Measurements from ENCODE around the gene ADAMTSL1.

ADAMTSL1 gene

GRCh38 chr9:18786911-18787650 lies 313.1 kb downstream of the ADAMTSL1 start:
- Histone ChIP-seq H3K4me1 (ENCODE audit: control insufficient read depth in 2 of 2, insufficient read depth in 2 of 2, low read length in 2 of 2) (no peaks in the 10 kb centered on the region), H3K9me3 (ENCODE audit: control insufficient read depth in 2 of 2, low read length in 2 of 2) (no peaks in the 10 kb centered on the region), H3K27ac (ENCODE audit: low read depth in 2 of 2, low read length in 2 of 2) (no peak overlapping the region), H3K9ac (ENCODE audit: low read depth in 1 of 2, low read length in 2 of 2) (no peak overlapping the region), H3K4me3 (ENCODE audit: low read length in 2 of 2) (no peak overlapping the region), H3K27me3 (ENCODE audit: control insufficient read depth in 2 of 2, insufficient read depth in 2 of 2, low read length in 2 of 2) (no peaks in the 10 kb centered on the region), H3K36me3 (ENCODE audit: control insufficient read depth in 2 of 2, insufficient read depth in 2 of 2, low read length in 2 of 2) (no peaks in the 10 kb centered on the region)

- H3K9me3 ChIP-seq (ENCODE audit: control insufficient read depth in 2 of 2, low read length in 2 of 2): no peaks in the 10 kb centered on the region
- H3K9ac ChIP-seq (ENCODE audit: low read depth in 1 of 2, low read length in 2 of 2): no peak overlapping the region
- no peaks in the 10 kb centered on the region for H3K4me1 ChIP-seq (ENCODE audit: control insufficient read depth in 2 of 2, insufficient read depth in 2 of 2, low read length in 2 of 2)
- no peak overlapping the region for H3K27ac ChIP-seq (ENCODE audit: low read depth in 2 of 2, low read length in 2 of 2)
- H3K27me3 ChIP-seq (ENCODE audit: control insufficient read depth in 2 of 2, insufficient read depth in 2 of 2, low read length in 2 of 2): no peaks in the 10 kb centered on the region
- no peak overlapping the region for H3K4me3 ChIP-seq (ENCODE audit: low read length in 2 of 2)
- H3K36me3 ChIP-seq (ENCODE audit: control insufficient read depth in 2 of 2, insufficient read depth in 2 of 2, low read length in 2 of 2): no peaks in the 10 kb centered on the region
Observed at GRCh38 chr9:18788256-18788655, 314.3 kb downstream of the ADAMTSL1 start.

GRCh38 chr9:18791074-18791473 lies 317.1 kb downstream of the ADAMTSL1 start:
- H3K4me1 ChIP-seq (ENCODE audit: control insufficient read depth in 2 of 2, insufficient read depth in 2 of 2, low read length in 2 of 2): no peaks in the 10 kb centered on the region
- H3K4me3 ChIP-seq (ENCODE audit: low read length in 2 of 2): no peak overlapping the region
- H3K27me3 ChIP-seq (ENCODE audit: control insufficient read depth in 2 of 2, insufficient read depth in 2 of 2, low read length in 2 of 2): no peaks in the 10 kb centered on the region
- H3K9me3 ChIP-seq (ENCODE audit: control insufficient read depth in 2 of 2, low read length in 2 of 2): no peaks in the 10 kb centered on the region
- H3K27ac ChIP-seq (ENCODE audit: low read depth in 2 of 2, low read length in 2 of 2): no peak overlapping the region
- no peaks in the 10 kb centered on the region for H3K36me3 ChIP-seq (ENCODE audit: control insufficient read depth in 2 of 2, insufficient read depth in 2 of 2, low read length in 2 of 2)
- H3K9ac ChIP-seq (ENCODE audit: low read depth in 1 of 2, low read length in 2 of 2): no peak overlapping the region

- Histone ChIP-seq H3K9ac (ENCODE audit: low read depth in 1 of 2, low read length in 2 of 2) (no peak overlapping the region), H3K27me3 (ENCODE audit: control insufficient read depth in 2 of 2, insufficient read depth in 2 of 2, low read length in 2 of 2) (no peaks in the 10 kb centered on the region), H3K4me1 (ENCODE audit: control insufficient read depth in 2 of 2, insufficient read depth in 2 of 2, low read length in 2 of 2) (no peaks in the 10 kb centered on the region), H3K9me3 (ENCODE audit: control insufficient read depth in 2 of 2, low read length in 2 of 2) (no peaks in the 10 kb centered on the region), H3K4me3 (ENCODE audit: low read length in 2 of 2) (no peak overlapping the region), H3K27ac (ENCODE audit: low read depth in 2 of 2, low read length in 2 of 2) (no peak overlapping the region), H3K36me3 (ENCODE audit: control insufficient read depth in 2 of 2, insufficient read depth in 2 of 2, low read length in 2 of 2) (no peaks in the 10 kb centered on the region)
Observed at GRCh38 chr9:18793122-18793521, 319.2 kb downstream of the ADAMTSL1 start.

- Histone ChIP-seq H3K4me1 (ENCODE audit: control insufficient read depth in 2 of 2, insufficient read depth in 2 of 2, low read length in 2 of 2) (no peaks in the 10 kb centered on the region), H3K27me3 (ENCODE audit: control insufficient read depth in 2 of 2, insufficient read depth in 2 of 2, low read length in 2 of 2) (no peaks in the 10 kb centered on the region), H3K4me3 (ENCODE audit: low read length in 2 of 2) (no peak overlapping the region), H3K9me3 (ENCODE audit: control insufficient read depth in 2 of 2, low read length in 2 of 2) (no peaks in the 10 kb centered on the region), H3K36me3 (ENCODE audit: control insufficient read depth in 2 of 2, insufficient read depth in 2 of 2, low read length in 2 of 2) (no peaks in the 10 kb centered on the region), H3K9ac (ENCODE audit: low read depth in 1 of 2, low read length in 2 of 2) (no peak overlapping the region), H3K27ac (ENCODE audit: low read depth in 2 of 2, low read length in 2 of 2) (no peak overlapping the region)
Observed at GRCh38 chr9:18795947-18796671, 322.2 kb downstream of the ADAMTSL1 start.

GRCh38 chr9:18796696-18797270 lies 322.8 kb downstream of the ADAMTSL1 start:
- no peaks in the 10 kb centered on the region for H3K27me3 ChIP-seq (ENCODE audit: control insufficient read depth in 2 of 2, insufficient read depth in 2 of 2, low read length in 2 of 2)
- H3K4me1 ChIP-seq (ENCODE audit: control insufficient read depth in 2 of 2, insufficient read depth in 2 of 2, low read length in 2 of 2): no peaks in the 10 kb centered on the region
- no peak overlapping the region for H3K4me3 ChIP-seq (ENCODE audit: low read length in 2 of 2)
- H3K9me3 ChIP-seq (ENCODE audit: control insufficient read depth in 2 of 2, low read length in 2 of 2): no peaks in the 10 kb centered on the region
- H3K9ac ChIP-seq (ENCODE audit: low read depth in 1 of 2, low read length in 2 of 2): no peak overlapping the region
- no peak overlapping the region for H3K27ac ChIP-seq (ENCODE audit: low read depth in 2 of 2, low read length in 2 of 2)
- no peaks in the 10 kb centered on the region for H3K36me3 ChIP-seq (ENCODE audit: control insufficient read depth in 2 of 2, insufficient read depth in 2 of 2, low read length in 2 of 2)

GRCh38 chr9:18798106-18798505 lies 324.2 kb downstream of the ADAMTSL1 start:
- Histone ChIP-seq H3K36me3 (ENCODE audit: control insufficient read depth in 2 of 2, insufficient read depth in 2 of 2, low read length in 2 of 2) (no peaks in the 10 kb centered on the region), H3K9me3 (ENCODE audit: control insufficient read depth in 2 of 2, low read length in 2 of 2) (no peaks in the 10 kb centered on the region), H3K9ac (ENCODE audit: low read depth in 1 of 2, low read length in 2 of 2) (no peak overlapping the region), H3K4me1 (ENCODE audit: control insufficient read depth in 2 of 2, insufficient read depth in 2 of 2, low read length in 2 of 2) (no peaks in the 10 kb centered on the region), H3K4me3 (ENCODE audit: low read length in 2 of 2) (no peak overlapping the region), H3K27me3 (ENCODE audit: control insufficient read depth in 2 of 2, insufficient read depth in 2 of 2, low read length in 2 of 2) (no peaks in the 10 kb centered on the region), H3K27ac (ENCODE audit: low read depth in 2 of 2, low read length in 2 of 2) (no peak overlapping the region)

- Histone ChIP-seq H3K4me1 (ENCODE audit: control insufficient read depth in 2 of 2, insufficient read depth in 2 of 2, low read length in 2 of 2) (no peaks in the 10 kb centered on the region), H3K9ac (ENCODE audit: low read depth in 1 of 2, low read length in 2 of 2) (no peak overlapping the region), H3K36me3 (ENCODE audit: control insufficient read depth in 2 of 2, insufficient read depth in 2 of 2, low read length in 2 of 2) (no peaks in the 10 kb centered on the region), H3K4me3 (ENCODE audit: low read length in 2 of 2) (no peak overlapping the region), H3K27ac (ENCODE audit: low read depth in 2 of 2, low read length in 2 of 2) (no peak overlapping the region), H3K27me3 (ENCODE audit: control insufficient read depth in 2 of 2, insufficient read depth in 2 of 2, low read length in 2 of 2) (no peaks in the 10 kb centered on the region), H3K9me3 (ENCODE audit: control insufficient read depth in 2 of 2, low read length in 2 of 2) (no peaks in the 10 kb centered on the region)
Observed at GRCh38 chr9:18798508-18799290, 324.7 kb downstream of the ADAMTSL1 start.

- Histone ChIP-seq H3K36me3 (ENCODE audit: control insufficient read depth in 2 of 2, insufficient read depth in 2 of 2, low read length in 2 of 2) (no peaks in the 10 kb centered on the region), H3K4me1 (ENCODE audit: control insufficient read depth in 2 of 2, insufficient read depth in 2 of 2, low read length in 2 of 2) (no peaks in the 10 kb centered on the region), H3K27ac (ENCODE audit: low read depth in 2 of 2, low read length in 2 of 2) (no peak overlapping the region), H3K27me3 (ENCODE audit: control insufficient read depth in 2 of 2, insufficient read depth in 2 of 2, low read length in 2 of 2) (no peaks in the 10 kb centered on the region), H3K9ac (ENCODE audit: low read depth in 1 of 2, low read length in 2 of 2) (no peak overlapping the region), H3K4me3 (ENCODE audit: low read length in 2 of 2) (no peak overlapping the region), H3K9me3 (ENCODE audit: control insufficient read depth in 2 of 2, low read length in 2 of 2) (no peaks in the 10 kb centered on the region)
Observed at GRCh38 chr9:18799428-18799827, 325.5 kb downstream of the ADAMTSL1 start.

- Histone ChIP-seq H3K4me3 (ENCODE audit: low read length in 2 of 2) (no peak overlapping the region), H3K9ac (ENCODE audit: low read depth in 1 of 2, low read length in 2 of 2) (no peak overlapping the region), H3K36me3 (ENCODE audit: control insufficient read depth in 2 of 2, insufficient read depth in 2 of 2, low read length in 2 of 2) (no peaks in the 10 kb centered on the region), H3K27me3 (ENCODE audit: control insufficient read depth in 2 of 2, insufficient read depth in 2 of 2, low read length in 2 of 2) (no peaks in the 10 kb centered on the region), H3K9me3 (ENCODE audit: control insufficient read depth in 2 of 2, low read length in 2 of 2) (no peaks in the 10 kb centered on the region), H3K4me1 (ENCODE audit: control insufficient read depth in 2 of 2, insufficient read depth in 2 of 2, low read length in 2 of 2) (no peaks in the 10 kb centered on the region), H3K27ac (ENCODE audit: low read depth in 2 of 2, low read length in 2 of 2) (no peak overlapping the region)
Observed at GRCh38 chr9:18800579-18800978, 326.6 kb downstream of the ADAMTSL1 start.
